Mesenchymal stem cell (in vitro differentiated cells and primary cell): ENCODE data around the gene NAXD.

ENCODE experiments used
- DNase-seq: peaks from one replicate; pipeline ENCODE4 v3.0.0-alpha.2; 2013
- H2AFZ ChIP-seq: one replicate; pipeline ENCODE4 v1.6.1; 2013; ENCODE audit warnings: low read depth, mild to moderate bottlenecking, control low read depth, inconsistent platforms, low read length, moderate library complexity
- H2AK5ac ChIP-seq: 2 replicates; pipeline ENCODE4 v1.6.1; 2013; ENCODE audit warnings: low read length, moderate library complexity, mild to moderate bottlenecking, inconsistent platforms; ENCODE audit not compliant: severe bottlenecking
- H2BK120ac ChIP-seq: one replicate; pipeline ENCODE4 v1.6.1; 2013; ENCODE audit warnings: low read depth, mild to moderate bottlenecking, inconsistent platforms, low read length, moderate library complexity
- H2BK12ac ChIP-seq, 2 experiments: one replicate each; pipeline ENCODE4 v1.6.1; 2013; ENCODE audit warnings: inconsistent platforms in 2 of 2, low read length in 2 of 2, mild to moderate bottlenecking in 2 of 2, moderate library complexity in 2 of 2, control low read depth in 1 of 2
- H2BK15ac ChIP-seq: one replicate; pipeline ENCODE4 v1.6.1; 2013; ENCODE audit warnings: mild to moderate bottlenecking, low read depth, inconsistent platforms; ENCODE audit not compliant: poor library complexity, severe bottlenecking
- H2BK5ac ChIP-seq: 2 replicates; pipeline ENCODE4 v1.6.1; 2013; ENCODE audit warnings: low read depth, mild to moderate bottlenecking, low read length, control low read depth, inconsistent platforms; ENCODE audit not compliant: poor library complexity, severe bottlenecking
- H3K14ac ChIP-seq, 2 experiments: one replicate each; pipeline ENCODE4 v1.6.1; 2013; ENCODE audit warnings: inconsistent platforms in 2 of 2, low read length in 2 of 2, control low read depth in 1 of 2, mild to moderate bottlenecking in 1 of 2, moderate library complexity in 1 of 2
- H3K18ac ChIP-seq, 2 experiments: one replicate each; pipeline ENCODE4 v1.6.1; 2013; ENCODE audit warnings: inconsistent platforms in 2 of 2, low read length in 2 of 2, control low read depth in 1 of 2, low read depth in 1 of 2, mild to moderate bottlenecking in 1 of 2
- H3K23ac ChIP-seq, 2 experiments: one replicate each; pipeline ENCODE4 v1.6.1; 2013; ENCODE audit warnings: inconsistent platforms in 2 of 2, low read length in 2 of 2, mild to moderate bottlenecking in 2 of 2, moderate library complexity in 2 of 2, control low read depth in 1 of 2
- H3K27ac ChIP-seq: 2 replicates; pipeline ENCODE4 v1.5.1; 2013; ENCODE audit warnings: mild to moderate bottlenecking, moderate library complexity, low read length, control low read depth, inconsistent platforms; ENCODE audit not compliant: poor library complexity, severe bottlenecking
- H3K27me3 ChIP-seq, 2 experiments: 2 replicates each; pipeline versions ENCODE4 v1.6.1 to v1.7.0; 2013; ENCODE audit warnings: low read length in 2 of 2, mild to moderate bottlenecking in 2 of 2, moderate library complexity in 2 of 2, control low read depth in 1 of 2, inconsistent platforms in 1 of 2; ENCODE audit not compliant: control insufficient read depth in 1 of 2, insufficient read depth in 1 of 2
- H3K36me3 ChIP-seq, 2 experiments: 2 replicates each; pipeline versions ENCODE4 v1.6.1 to v1.7.0; 2013; ENCODE audit warnings: low read length in 2 of 2, control low read depth in 1 of 2, inconsistent platforms in 1 of 2, low read depth in 1 of 2, mild to moderate bottlenecking in 1 of 2; ENCODE audit not compliant: insufficient read depth in 2 of 2, control insufficient read depth in 1 of 2
- H3K4ac ChIP-seq, 2 experiments: one replicate each; pipeline ENCODE4 v1.6.1; 2013; ENCODE audit warnings: inconsistent platforms in 2 of 2, low read length in 2 of 2, mild to moderate bottlenecking in 2 of 2, moderate library complexity in 2 of 2, control low read depth in 1 of 2, low read depth in 1 of 2
- H3K4me1 ChIP-seq: 2 replicates; pipeline ENCODE4 v1.6.1; 2013; ENCODE audit warnings: low read depth, low read length, control low read depth; ENCODE audit not compliant: control insufficient read depth, insufficient read depth
- H3K4me2 ChIP-seq: 2 replicates; pipeline ENCODE4 v1.6.1; 2013; ENCODE audit warnings: low read length, mild to moderate bottlenecking, inconsistent platforms; ENCODE audit not compliant: poor library complexity, severe bottlenecking
- H3K4me3 ChIP-seq, 2 experiments: 2 replicates each; pipeline versions ENCODE4 v1.5.1 to v1.7.0; 2013; ENCODE audit warnings: low read length in 2 of 2, mild to moderate bottlenecking in 2 of 2, control low read depth in 1 of 2, low read depth in 1 of 2; ENCODE audit not compliant: insufficient read depth in 1 of 2
- H3K79me1 ChIP-seq: replicated peaks from 2 replicates; pipeline ENCODE4 v1.6.1; 2013; ENCODE audit warnings: mild to moderate bottlenecking, control low read depth, low read length, inconsistent platforms; ENCODE audit not compliant: poor library complexity, severe bottlenecking
- H3K9ac ChIP-seq: 2 replicates; pipeline ENCODE4 v1.7.0; 2013; ENCODE audit warnings: mild to moderate bottlenecking, low read length, moderate library complexity
- H3K9me3 ChIP-seq: 2 replicates; pipeline ENCODE4 v1.7.0; 2013; ENCODE audit warnings: mild to moderate bottlenecking, low read length; ENCODE audit not compliant: control insufficient read depth
- H4K8ac ChIP-seq: one replicate; pipeline ENCODE4 v1.6.1; 2013; ENCODE audit warnings: inconsistent platforms, mild to moderate bottlenecking, low read length, moderate library complexity
- H4K91ac ChIP-seq: one replicate; pipeline ENCODE4 v1.6.1; 2013; ENCODE audit warnings: mild to moderate bottlenecking, low read length, inconsistent platforms
- WGBS: methylation state at CpG from one replicate; pipeline ENCODE4 v1.1.7; 2013; ENCODE audit warnings: mixed read lengths; 5-methylcytosine and 5-hydroxymethylcytosine counted together

NAXD gene

GRCh38 chr13:110580800-110581199 is 34.5 kb upstream of the NAXD start:
- Histone ChIP-seq H3K27me3 (peaks cover 0 to 3% of the 10 kb centered on the region in 2 experiments), H3K18ac (no peak overlapping the region)
- 88% methylated on average over 2 of the region's 2 CpGs for WGBS

GRCh38 chr13:110581506-110582185 is 33.7 kb upstream of the NAXD start:
- no peak overlapping the region for H4K8ac ChIP-seq
- H3K14ac ChIP-seq = no peak overlapping the region
- H2BK15ac ChIP-seq = peak overlapping the region; percentile 8
- no peaks in the 10 kb centered on the region for H3K27me3 ChIP-seq
- H3K36me3 ChIP-seq = no peaks in the 10 kb centered on the region
- no peak overlapping the region for H4K91ac ChIP-seq
- H2AFZ ChIP-seq = no peak overlapping the region
- no peak overlapping the region for H2BK120ac ChIP-seq
- peaks cover 2% of the 10 kb centered on the region for H3K4me1 ChIP-seq
- no peak overlapping the region for H2AK5ac ChIP-seq
- H3K9me3 ChIP-seq = no peaks in the 10 kb centered on the region
- no peak overlapping the region for H3K4me2 ChIP-seq
- H3K18ac ChIP-seq = no peak overlapping the region
- no peak overlapping the region for H2BK5ac ChIP-seq
- H3K4me3 ChIP-seq = no peak overlapping the region
- H3K23ac ChIP-seq = no peak overlapping the region
- H3K9ac ChIP-seq = no peak overlapping the region
- WGBS = 91% methylated on average over 14 of the region's 14 CpGs
- H2BK12ac ChIP-seq = no peak overlapping the region
- no peak overlapping the region for H3K27ac ChIP-seq
- no peak overlapping the region for H3K4ac ChIP-seq
- no peak for DNase-seq
- H3K79me1 ChIP-seq = no peaks in the 10 kb centered on the region

More at GRCh38 chr13:110580800-110581199, 34.5 kb upstream of the NAXD start:
- Histone ChIP-seq H2AK5ac (no peak overlapping the region), H3K9ac (no peak overlapping the region), H2AFZ (no peak overlapping the region), H3K14ac (no peak overlapping the region), H2BK120ac (no peak overlapping the region), H3K4me2 (no peak overlapping the region), H4K8ac (no peak overlapping the region), H3K4ac (no peak overlapping the region), H2BK15ac (no peak overlapping the region), H3K4me1 (peaks cover 3% of the 10 kb centered on the region), H2BK5ac (no peak overlapping the region), H4K91ac (no peak overlapping the region), H3K79me1 (no peaks in the 10 kb centered on the region), H3K23ac (no peak overlapping the region), H3K27ac (no peak overlapping the region), H2BK12ac (no peak overlapping the region), H3K9me3 (no peaks in the 10 kb centered on the region), H3K36me3 (no peaks in the 10 kb centered on the region), H3K4me3 (no peak overlapping the region)
- DNase-seq = peak; percentile 61

- H2AFZ ChIP-seq = no peak overlapping the region
- H4K91ac ChIP-seq = no peak overlapping the region
- no peaks in the 10 kb centered on the region for H3K79me1 ChIP-seq
- no peak overlapping the region for H3K4me3 ChIP-seq
- H4K8ac ChIP-seq = no peak overlapping the region
- 89% methylated on average over 13 of the region's 13 CpGs for WGBS
- H2BK120ac ChIP-seq = no peak overlapping the region
- H3K27me3 ChIP-seq = no peaks in the 10 kb centered on the region
- H3K18ac ChIP-seq = peak overlapping the region in 1 of 2 experiments; percentile 17
- DNase-seq = no peak
- H3K23ac ChIP-seq = no peak overlapping the region
- H3K4me2 ChIP-seq = peak overlapping the region; percentile 7
- no peak overlapping the region for H3K9ac ChIP-seq
- no peak overlapping the region for H2BK15ac ChIP-seq
- H2BK12ac ChIP-seq = no peak overlapping the region
- H3K4me1 ChIP-seq = peaks cover 2% of the 10 kb centered on the region
- H2AK5ac ChIP-seq = no peak overlapping the region
- H3K14ac ChIP-seq = no peak overlapping the region
- no peak overlapping the region for H2BK5ac ChIP-seq
- no peaks in the 10 kb centered on the region for H3K36me3 ChIP-seq
- H3K27ac ChIP-seq = no peak overlapping the region
- H3K4ac ChIP-seq = no peak overlapping the region
- no peaks in the 10 kb centered on the region for H3K9me3 ChIP-seq
Observed at GRCh38 chr13:110582421-110582954, 32.9 kb upstream of the NAXD start.

- 92% methylated on average over 12 of the region's 13 CpGs for WGBS
- H3K36me3 ChIP-seq = no peaks in the 10 kb centered on the region
- H4K91ac ChIP-seq = no peak overlapping the region
Observed at GRCh38 chr13:110583178-110583865, 32.0 kb upstream of the NAXD start.

More at GRCh38 chr13:110583178-110583865, 32.0 kb upstream of the NAXD start:
- Histone ChIP-seq H3K14ac (peak overlapping the region in 1 of 2 experiments; percentile 60), H3K27ac (no peak overlapping the region), H2AFZ (no peak overlapping the region), H3K9ac (no peak overlapping the region), H2BK120ac (no peak overlapping the region), H3K4me1 (peaks cover 2% of the 10 kb centered on the region), H2BK5ac (no peak overlapping the region), H3K23ac (no peak overlapping the region), H3K4me2 (no peak overlapping the region), H3K27me3 (no peaks in the 10 kb centered on the region), H3K79me1 (no peaks in the 10 kb centered on the region), H2AK5ac (no peak overlapping the region), H3K4me3 (no peak overlapping the region), H2BK12ac (no peak overlapping the region), H2BK15ac (no peak overlapping the region), H3K9me3 (no peaks in the 10 kb centered on the region), H3K18ac (no peak overlapping the region), H3K4ac (no peak overlapping the region), H4K8ac (no peak overlapping the region)
- no peak for DNase-seq
